ENCODE measurements around the gene CRHR2.

DNA sequence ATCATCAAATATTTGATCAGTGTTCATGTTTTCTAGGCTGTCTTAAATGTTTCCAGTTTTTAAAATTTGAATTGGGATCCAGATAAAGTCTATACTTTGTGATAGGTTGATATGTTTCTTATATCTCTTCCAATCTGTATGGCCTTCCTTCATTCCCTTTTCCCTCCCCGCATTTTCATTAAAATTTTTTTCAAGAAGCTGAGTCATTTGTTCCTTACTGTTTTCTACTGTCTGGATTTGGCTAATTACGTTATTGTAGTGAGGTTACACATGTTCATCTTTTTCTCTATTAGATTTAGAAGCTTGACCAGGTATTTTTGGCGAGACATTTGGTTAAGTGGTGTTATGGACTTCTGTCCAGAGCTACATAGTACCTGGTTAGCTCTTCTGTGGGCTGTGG is 76.4 kb downstream of the CRHR2 start:
- TF ChIP-seq, protein P1, sequence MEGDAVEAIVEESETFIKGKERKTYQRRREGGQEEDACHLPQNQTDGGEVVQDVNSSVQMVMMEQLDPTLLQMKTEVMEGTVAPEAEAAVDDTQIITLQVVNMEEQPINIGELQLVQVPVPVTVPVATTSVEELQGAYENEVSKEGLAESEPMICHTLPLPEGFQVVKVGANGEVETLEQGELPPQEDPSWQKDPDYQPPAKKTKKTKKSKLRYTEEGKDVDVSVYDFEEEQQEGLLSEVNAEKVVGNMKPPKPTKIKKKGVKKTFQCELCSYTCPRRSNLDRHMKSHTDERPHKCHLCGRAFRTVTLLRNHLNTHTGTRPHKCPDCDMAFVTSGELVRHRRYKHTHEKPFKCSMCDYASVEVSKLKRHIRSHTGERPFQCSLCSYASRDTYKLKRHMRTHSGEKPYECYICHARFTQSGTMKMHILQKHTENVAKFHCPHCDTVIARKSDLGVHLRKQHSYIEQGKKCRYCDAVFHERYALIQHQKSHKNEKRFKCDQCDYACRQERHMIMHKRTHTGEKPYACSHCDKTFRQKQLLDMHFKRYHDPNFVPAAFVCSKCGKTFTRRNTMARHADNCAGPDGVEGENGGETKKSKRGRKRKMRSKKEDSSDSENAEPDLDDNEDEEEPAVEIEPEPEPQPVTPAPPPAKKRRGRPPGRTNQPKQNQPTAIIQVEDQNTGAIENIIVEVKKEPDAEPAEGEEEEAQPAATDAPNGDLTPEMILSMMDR (IDR thresholded peaks at IDR 0.05) = no peak
- TF ChIP-seq POLR2A (IDR thresholded peaks at IDR 0.05) = no peak
